HEK293 (cell line): ENCODE data around the gene SLMAP.

Source experiments
- CTCF ChIA-PET: fragments of 350-600 bp; formaldehyde crosslinking; extraction: SDS; loops from one replicate; lab custom pipeline; 2021; ENCODE audit warnings: antibody characterized with exemption; lab: Yijun Ruan, JAX
- POLR2A ChIA-PET: fragments of 300-600 bp; formaldehyde crosslinking; extraction: SDS; loops from one replicate; lab custom pipeline; 2020; ENCODE audit warnings: antibody characterized with exemption, inconsistent platforms; lab: Yijun Ruan, JAX
- H3K27ac ChIP-seq: fragments of 200-500 bp; sonication (Bioruptor generic); 2 replicates; pipeline ENCODE4 v1.5.1; 2014; ENCODE audit warnings: low read depth, low read length, control low read depth, inconsistent platforms; ENCODE audit errors: extremely low read depth
- H3K36me3 ChIP-seq, 2 experiments: fragments of 200-500 bp in 1 of 2; sonication (Bioruptor generic) in 1 of 2; 1 replicate in 1 of 2; 2 replicates in 1 of 2; pipeline ENCODE4 v1.5.1; 2014 to 2017; ENCODE audit warnings: inconsistent platforms in 2 of 2, low read length in 2 of 2; ENCODE audit not compliant: control insufficient read depth in 2 of 2, insufficient read depth in 1 of 2
- H3K4me1 ChIP-seq: fragments of 200-500 bp; sonication (Bioruptor generic); 2 replicates; pipeline ENCODE4 v1.5.1; 2014; ENCODE audit warnings: mild to moderate bottlenecking, low read length, inconsistent platforms; ENCODE audit not compliant: control insufficient read depth, insufficient read depth
- H3K4me3 ChIP-seq: 2 replicates; pipeline ENCODE4 v1.5.1; 2011; ENCODE audit warnings: low read depth, mild to moderate bottlenecking, control low read depth, low read length, moderate library complexity
- H3K9me3 ChIP-seq: fragments of 200-500 bp; sonication (Bioruptor generic); 2 replicates; pipeline ENCODE4 v1.5.1; 2014; ENCODE audit warnings: low read depth, low read length, inconsistent platforms; ENCODE audit not compliant: control insufficient read depth, insufficient read depth
- AEBP2 ChIP-seq: fragments of 450-650 bp; formaldehyde crosslinking; IDR thresholded peaks from 2 replicates; pipeline ENCODE4 v1.5.1; 2016; ENCODE audit warnings: missing biosample characterization, missing genetic modification characterization, borderline replicate concordance
- BCL6B ChIP-seq: fragments of 450-650 bp; formaldehyde crosslinking; IDR thresholded peaks from 2 replicates; pipeline ENCODE4 v1.5.1; 2017; ENCODE audit warnings: missing biosample characterization, missing genetic modification characterization
- FEZF1 ChIP-seq: fragments of 450-650 bp; formaldehyde crosslinking; IDR thresholded peaks from 2 replicates; pipeline ENCODE4 v1.5.1; 2016; ENCODE audit warnings: missing biosample characterization, missing genetic modification characterization
- GLI4 ChIP-seq: fragments of 450-650 bp; formaldehyde crosslinking; IDR thresholded peaks from 2 replicates; pipeline ENCODE4 v1.5.1; 2016; ENCODE audit warnings: missing biosample characterization, missing genetic modification characterization
- KLF9 ChIP-seq: fragments of 450-650 bp; formaldehyde crosslinking; IDR thresholded peaks from 2 replicates; pipeline ENCODE4 v1.5.1; 2016; ENCODE audit warnings: missing biosample characterization, missing genetic modification characterization, low read depth
- RBAK ChIP-seq: fragments of 450-650 bp; formaldehyde crosslinking; IDR thresholded peaks from 2 replicates; pipeline ENCODE4 v1.5.1; 2016; ENCODE audit warnings: missing biosample characterization, missing genetic modification characterization
- SCRT2 ChIP-seq: fragments of 450-650 bp; formaldehyde crosslinking; IDR thresholded peaks from 2 replicates; pipeline ENCODE4 v1.5.1; 2016; ENCODE audit warnings: missing biosample characterization, missing genetic modification characterization
- TSHZ1 ChIP-seq: fragments of 450-650 bp; formaldehyde crosslinking; IDR thresholded peaks from 2 replicates; pipeline ENCODE4 v1.5.1; 2016; ENCODE audit warnings: missing biosample characterization, missing genetic modification characterization, borderline replicate concordance
- ZBTB10 ChIP-seq: fragments of 450-650 bp; formaldehyde crosslinking; IDR thresholded peaks from 2 replicates; pipeline ENCODE4 v1.5.1; 2016; ENCODE audit warnings: missing biosample characterization, missing genetic modification characterization
- ZIC2 ChIP-seq: fragments of 450-650 bp; formaldehyde crosslinking; IDR thresholded peaks from 2 replicates; pipeline ENCODE4 v1.5.1; 2016; ENCODE audit warnings: missing biosample characterization, missing genetic modification characterization
- ZNF133 ChIP-seq: fragments of 450-650 bp; formaldehyde crosslinking; IDR thresholded peaks from 2 replicates; pipeline ENCODE4 v1.5.1; 2016; ENCODE audit warnings: missing biosample characterization, missing genetic modification characterization
- ZNF292 ChIP-seq: fragments of 450-650 bp; formaldehyde crosslinking; IDR thresholded peaks from 2 replicates; pipeline ENCODE4 v1.5.1; 2016; ENCODE audit warnings: low read depth, missing biosample characterization, missing genetic modification characterization, borderline replicate concordance
- ZNF473 ChIP-seq: fragments of 450-650 bp; formaldehyde crosslinking; IDR thresholded peaks from 2 replicates; pipeline ENCODE4 v1.5.1; 2017; ENCODE audit warnings: missing biosample characterization, missing genetic modification characterization
- ZNF623 ChIP-seq: fragments of 450-650 bp; formaldehyde crosslinking; IDR thresholded peaks from 2 replicates; pipeline ENCODE4 v1.5.1; 2016; ENCODE audit warnings: missing biosample characterization, missing genetic modification characterization
- ZNF629 ChIP-seq: fragments of 450-650 bp; formaldehyde crosslinking; IDR thresholded peaks from 2 replicates; pipeline ENCODE4 v1.5.1; 2017; ENCODE audit warnings: missing biosample characterization, missing genetic modification characterization
- ZNF658 ChIP-seq: fragments of 450-650 bp; formaldehyde crosslinking; IDR thresholded peaks from 2 replicates; pipeline ENCODE4; 2016; ENCODE audit warnings: missing biosample characterization, missing genetic modification characterization
- ZNF76 ChIP-seq: fragments of 450-650 bp; formaldehyde crosslinking; IDR thresholded peaks from 2 replicates; pipeline ENCODE4; 2016; ENCODE audit warnings: low read depth, missing biosample characterization, missing genetic modification characterization, borderline replicate concordance
- ZNF792 ChIP-seq: fragments of 450-650 bp; formaldehyde crosslinking; IDR thresholded peaks from 2 replicates; pipeline ENCODE4 v1.5.1; 2016; ENCODE audit warnings: missing biosample characterization, missing genetic modification characterization
- ZNF843 ChIP-seq: fragments of 450-650 bp; formaldehyde crosslinking; IDR thresholded peaks from 2 replicates; pipeline ENCODE4 v1.5.1; 2016; ENCODE audit warnings: missing biosample characterization, missing genetic modification characterization
- ZSCAN23 ChIP-seq: fragments of 450-650 bp; formaldehyde crosslinking; IDR thresholded peaks from 2 replicates; pipeline ENCODE4 v1.5.1; 2016; ENCODE audit warnings: missing biosample characterization, missing genetic modification characterization

Gene SLMAP

GRCh38 chr3:57794501-57794900, 38.4 kb downstream of the SLMAP start:
- no peaks in the 10 kb centered on the region; a peak in 1 of 3 replicates for H3K36me3 ChIP-seq
- no peak overlapping the region for H3K4me3 ChIP-seq
- ChIA-PET POLR2A (no interaction called here), CTCF (no interaction called here)
- H3K4me1 ChIP-seq = no peaks in the 10 kb centered on the region
- no peak overlapping the region for H3K27ac ChIP-seq
- no peaks in the 10 kb centered on the region for H3K9me3 ChIP-seq
- TF ChIP-seq KLF9 (tag by site-specific recombination) (no peak), TSHZ1 (tag by site-specific recombination) (no peak), ZNF843 (tag by site-specific recombination) (no peak), ZNF76 (tag by site-specific recombination) (no peak), GLI4 (tag by site-specific recombination) (no peak), ZNF473 (tag by site-specific recombination) (no peak), SCRT2 (tag by site-specific recombination) (no peak), ZIC2 (no peak), RBAK (tag by site-specific recombination) (no peak), ZSCAN23 (tag by site-specific recombination) (no peak), ZNF629 (tag by site-specific recombination) (no peak), ZNF658 (tag by site-specific recombination) (no peak), BCL6B (no peak), FEZF1 (no peak), ZNF133 (no peak), ZNF792 (tag by site-specific recombination) (no peak), ZNF292 (no peak), ZBTB10 (tag by site-specific recombination) (no peak), AEBP2 (tag by site-specific recombination) (no peak), ZNF623 (no peak)
- TF ChIP-seq, all 188 proteins: peak for 0
